GM21528 (cell line): ENCODE data around the gene GGN.
"Not testable (repeated sequence)": the region's sequence is repeated elsewhere in the genome, so short reads cannot be mapped to it uniquely, and the experiment has no call there.

ENCODE experiments used
- ATAC-seq: cut with Tn5 transposase; IDR thresholded peaks from one replicate; pipeline ENCODE4 v1.9.1; 2021; ENCODE audit warnings: mild to moderate bottlenecking, moderate library complexity; ENCODE audit not compliant: unreplicated experiment, low FRiP score

The GGN gene

DNA sequence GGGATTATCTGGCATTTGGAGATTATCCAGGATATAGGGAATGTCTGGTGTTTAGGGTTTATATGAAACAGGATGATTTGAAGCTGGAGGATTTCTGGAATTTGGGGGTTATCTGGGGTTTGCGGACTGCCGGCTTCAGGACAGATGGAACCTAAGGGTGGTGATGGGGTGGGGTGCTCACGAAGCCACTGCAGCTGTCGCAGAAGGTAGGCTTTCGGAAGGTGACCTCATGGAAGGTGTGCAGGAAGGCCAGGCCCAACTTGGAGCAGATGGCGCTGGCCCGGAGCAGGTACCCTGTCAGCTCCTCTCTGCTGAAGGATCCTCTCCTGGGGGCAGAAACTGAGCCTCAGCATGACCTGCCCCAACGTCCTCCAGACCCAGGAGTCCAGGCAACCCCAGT lies 24.7 kb upstream of the GGN start:
- ATAC-seq = no peak

DNA sequence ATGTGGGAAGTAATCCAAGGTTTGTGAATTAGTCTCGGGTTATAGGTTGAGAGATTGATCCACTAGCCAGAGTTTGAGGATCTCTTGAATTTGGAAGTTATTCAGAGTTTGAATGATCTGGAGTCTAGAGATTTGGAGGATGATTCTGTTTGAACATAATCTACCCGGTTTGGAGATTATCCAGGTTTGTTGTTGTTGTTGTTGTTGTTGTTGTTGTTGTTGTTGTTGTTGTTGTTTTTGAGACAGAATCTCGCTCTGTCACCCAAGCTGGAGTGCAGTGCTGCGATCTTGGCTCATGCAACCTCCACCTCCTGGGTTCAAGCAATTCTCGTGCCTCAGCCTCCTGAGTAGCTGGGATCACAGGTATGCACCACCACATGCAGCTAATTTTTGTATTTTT lies 24.1 kb upstream of the GGN start:
- not testable (repeated sequence) for ATAC-seq

DNA sequence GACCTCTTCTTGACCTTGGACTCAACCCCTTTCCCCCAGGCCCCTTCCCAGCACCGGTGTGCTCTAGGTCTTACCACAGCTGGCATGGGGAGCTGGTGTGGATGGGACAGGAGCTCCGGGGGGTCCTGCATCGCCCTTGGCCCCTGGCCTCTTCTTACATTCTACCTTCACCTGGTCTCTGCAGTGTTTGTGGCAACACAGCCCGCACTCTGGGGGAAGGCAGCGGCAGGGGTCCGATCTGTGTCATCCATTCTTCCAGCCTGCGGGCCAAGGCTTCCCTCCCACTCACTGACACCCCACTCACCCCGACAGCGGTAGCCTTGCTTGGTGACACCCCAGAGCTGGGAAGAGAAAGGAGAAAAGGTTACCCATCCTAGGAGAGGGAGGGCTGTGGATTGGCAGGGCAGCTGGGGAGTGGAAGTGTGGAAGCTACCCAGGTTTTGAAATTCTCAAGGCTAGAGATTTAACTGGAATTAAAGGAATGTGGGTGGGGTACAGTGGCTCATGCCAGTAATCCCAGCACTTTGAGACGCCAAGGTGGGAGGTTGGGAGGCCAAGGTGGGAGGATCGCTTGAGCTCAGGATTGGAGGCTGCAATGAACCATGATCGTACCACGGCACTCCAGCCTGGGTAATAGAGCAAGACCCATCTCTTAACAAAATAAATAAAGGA lies 23.3 kb upstream of the GGN start:
- ATAC-seq = no peak

DNA sequence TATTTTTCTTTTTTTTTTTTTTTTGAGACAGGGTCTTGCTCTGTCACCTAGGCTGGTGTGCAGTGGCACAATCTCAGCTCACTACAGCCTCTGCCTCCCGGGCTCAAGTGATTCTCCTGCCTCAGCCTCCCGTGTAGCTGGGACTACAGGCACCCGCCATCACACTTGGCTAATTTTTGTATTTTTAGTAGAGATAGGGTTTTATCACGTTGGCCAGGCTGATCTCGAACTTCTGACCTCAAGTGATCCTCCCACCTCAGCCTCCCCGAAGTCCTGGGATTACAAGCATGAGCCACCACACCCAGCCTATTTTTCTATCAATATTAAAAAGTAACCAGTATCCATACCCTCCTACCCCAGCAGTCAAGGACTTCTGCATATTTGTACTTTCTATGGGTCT lies 22.6 kb upstream of the GGN start:
- ATAC-seq = not testable (repeated sequence)

DNA sequence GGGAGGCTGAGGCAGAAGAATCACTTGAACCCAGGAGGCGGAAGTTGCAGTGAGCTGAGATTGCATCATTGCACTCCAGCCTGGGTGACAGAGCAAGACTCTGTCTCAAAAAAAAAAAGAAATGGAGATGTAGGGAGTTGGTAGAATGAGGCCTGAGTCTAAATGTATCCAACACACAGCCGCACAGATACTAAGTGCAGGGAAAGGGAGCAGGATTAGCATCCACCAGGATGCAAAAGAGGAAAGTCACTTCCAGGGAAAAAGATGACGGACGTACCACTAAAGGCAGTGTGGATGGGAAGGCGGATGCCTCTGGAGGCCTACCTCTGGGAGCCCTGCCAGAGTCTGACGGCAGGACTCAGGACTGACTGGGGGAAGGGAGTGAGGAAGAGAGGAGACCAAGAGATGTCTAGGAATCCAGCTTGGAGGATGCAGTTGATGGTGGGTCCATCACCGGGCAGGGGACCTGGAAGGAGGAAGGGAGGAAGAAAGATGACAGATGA lies 21.8 kb upstream of the GGN start:
- no peak for ATAC-seq

DNA sequence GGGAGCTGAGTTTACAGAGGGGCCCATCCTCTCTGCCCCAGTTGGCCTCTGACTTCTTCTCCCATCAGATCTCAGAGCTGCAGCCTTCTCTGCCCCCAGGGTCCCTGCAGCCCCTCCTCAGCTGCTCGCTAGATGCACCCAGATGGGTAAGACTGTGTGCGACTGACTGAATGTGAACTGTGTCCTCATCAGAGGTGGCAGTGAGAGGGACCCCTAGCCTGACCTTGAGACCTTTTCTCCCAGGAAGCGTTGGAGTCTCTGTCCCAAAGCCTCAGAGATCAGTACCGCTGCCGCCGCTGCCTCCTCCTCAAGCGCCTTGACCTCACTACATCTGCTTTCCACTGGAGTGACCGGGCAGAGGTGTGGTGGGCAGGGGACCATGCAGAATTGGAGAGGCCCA lies 17.4 kb upstream of the GGN start:
- ATAC-seq = no peak

DNA sequence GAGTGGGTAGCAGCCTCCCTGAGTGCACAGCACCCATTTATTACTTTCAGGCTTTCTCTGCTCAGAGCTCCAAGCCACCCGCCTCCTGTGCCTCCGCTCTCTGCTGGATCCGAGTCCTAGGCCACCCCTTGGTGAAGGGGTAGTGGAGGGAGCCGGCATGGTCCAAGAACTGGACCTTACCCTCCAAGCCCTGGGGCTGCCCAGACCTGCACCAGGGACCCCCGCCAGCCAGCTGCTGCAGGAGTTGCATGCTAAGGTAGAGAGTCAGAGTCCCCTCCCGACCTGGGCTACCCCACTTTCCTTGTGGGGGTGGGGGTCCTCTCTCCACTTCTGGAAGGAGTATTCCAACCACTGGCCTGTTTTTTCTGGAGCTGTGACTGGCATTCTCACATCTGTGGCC lies 17.0 kb upstream of the GGN start:
- no peak for ATAC-seq

DNA sequence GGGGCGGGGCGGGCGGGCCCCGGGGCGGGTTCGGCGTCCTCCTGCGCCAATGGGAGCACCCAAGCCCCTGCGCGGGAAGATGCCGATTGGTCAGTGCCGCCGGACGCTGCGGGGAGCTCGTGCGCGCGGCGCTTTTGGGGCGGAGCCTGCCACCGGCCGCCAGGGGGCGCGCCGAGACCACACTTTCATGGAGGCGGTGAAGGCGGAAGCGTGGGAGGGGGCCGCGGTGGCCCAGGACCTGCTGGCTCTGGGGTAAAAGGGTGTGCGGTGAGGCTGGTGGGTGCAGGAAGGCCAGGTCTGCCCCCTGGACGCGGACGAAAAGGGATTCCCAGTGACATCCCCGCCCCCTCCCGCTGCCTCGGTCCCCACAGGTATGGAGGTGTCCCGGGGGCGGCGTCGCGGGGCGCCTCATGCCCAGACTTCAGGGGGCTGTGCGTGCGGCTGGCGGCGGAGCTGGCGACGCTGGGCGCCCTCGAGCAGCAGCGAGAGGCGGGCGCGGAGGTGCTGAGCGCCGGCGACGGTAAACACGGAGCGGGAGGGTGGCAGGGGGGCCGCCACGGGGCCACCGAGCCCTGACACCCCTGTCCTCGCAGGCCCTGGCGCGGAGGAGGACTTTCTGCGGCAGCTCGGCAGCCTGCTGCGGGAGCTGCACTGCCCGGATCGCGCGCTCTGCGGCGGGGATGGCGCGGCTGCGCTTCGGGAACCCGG lies 15.3 kb upstream of the GGN start, which contains the start of gene FAM98C:
Gene FAM98C, plus strand, starts transcription at position 127 of the 708 bp plus-strand sequence. Its CDS starts 61 bp downstream, at position 188.
- ATAC-seq = peak; percentile 78

DNA sequence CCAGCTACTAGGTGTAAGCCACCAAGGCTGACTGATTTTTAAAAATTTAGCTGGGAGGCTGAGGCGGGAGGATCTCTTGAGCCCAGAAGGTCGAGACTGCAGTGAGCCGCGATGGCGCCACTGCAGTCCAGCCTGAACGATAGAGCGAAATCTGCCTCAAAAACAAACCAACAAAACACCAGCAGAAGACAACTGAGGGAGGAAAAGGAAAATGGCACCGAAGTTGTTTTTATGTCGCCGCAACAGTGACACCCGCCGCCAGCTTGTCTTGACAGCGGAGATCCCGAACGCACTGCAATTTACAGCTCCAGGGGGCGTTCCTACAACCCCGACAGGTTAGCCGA lies 14.8 kb upstream of the GGN start:
- no peak for ATAC-seq

DNA sequence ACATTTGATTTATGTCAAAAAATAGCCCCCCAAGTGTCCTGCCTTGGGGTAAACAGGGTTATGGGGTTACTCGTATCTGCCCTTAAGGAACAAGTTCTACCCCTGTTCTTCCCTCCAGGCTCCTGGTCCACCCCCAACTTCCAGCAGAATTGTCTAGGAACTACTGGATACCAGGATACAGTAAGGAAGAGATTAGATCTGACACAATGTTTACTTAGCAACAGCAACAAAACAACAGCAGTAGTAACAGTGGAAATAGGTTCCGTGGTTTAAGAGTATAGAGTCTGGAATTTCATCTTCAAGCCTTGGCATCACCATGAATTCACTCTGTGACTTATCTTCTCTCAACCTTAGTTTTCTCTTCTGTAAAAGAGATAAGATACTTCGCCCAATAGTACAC lies 13.3 kb upstream of the GGN start:
- no peak for ATAC-seq

DNA sequence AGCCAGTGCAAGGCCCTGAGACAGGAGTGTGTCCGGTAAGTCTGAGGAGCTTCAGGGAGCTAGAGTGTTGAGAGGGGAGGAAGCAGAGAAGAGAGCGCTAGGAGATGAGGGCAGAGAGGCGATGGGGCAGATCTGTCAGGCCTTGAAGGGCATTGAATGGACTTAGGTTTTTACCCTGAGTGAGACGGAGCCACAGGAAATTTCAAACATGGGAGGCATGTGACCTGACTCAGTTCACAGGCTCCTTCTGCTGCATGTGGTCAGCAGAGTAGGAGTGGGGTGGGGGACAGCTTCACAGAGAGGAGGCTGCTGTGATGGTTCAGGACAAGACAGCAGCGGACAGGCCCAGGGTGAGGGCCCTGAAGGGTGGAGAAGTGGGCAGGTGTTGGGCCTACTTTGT lies 12.5 kb upstream of the GGN start:
- ATAC-seq = no peak

DNA sequence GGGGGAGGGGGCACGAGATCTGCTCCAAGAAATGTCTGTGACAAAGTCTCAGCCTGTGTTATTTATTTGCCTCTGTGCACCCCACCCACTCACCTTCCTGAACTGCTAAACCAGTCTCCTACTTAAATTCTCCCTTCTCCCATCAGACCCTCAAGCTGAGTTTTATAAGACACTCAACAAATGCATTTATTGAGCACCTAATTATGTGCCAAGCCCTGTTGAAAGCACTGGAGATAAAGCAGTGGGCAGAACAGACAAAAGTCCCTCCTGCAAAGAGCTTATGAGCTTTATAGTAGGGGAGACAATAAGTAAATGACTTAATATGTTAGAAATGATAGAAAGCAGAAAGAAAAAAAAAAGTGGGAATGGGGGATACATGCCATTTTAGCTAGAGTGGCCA lies 11.7 kb upstream of the GGN start:
- no peak for ATAC-seq

DNA sequence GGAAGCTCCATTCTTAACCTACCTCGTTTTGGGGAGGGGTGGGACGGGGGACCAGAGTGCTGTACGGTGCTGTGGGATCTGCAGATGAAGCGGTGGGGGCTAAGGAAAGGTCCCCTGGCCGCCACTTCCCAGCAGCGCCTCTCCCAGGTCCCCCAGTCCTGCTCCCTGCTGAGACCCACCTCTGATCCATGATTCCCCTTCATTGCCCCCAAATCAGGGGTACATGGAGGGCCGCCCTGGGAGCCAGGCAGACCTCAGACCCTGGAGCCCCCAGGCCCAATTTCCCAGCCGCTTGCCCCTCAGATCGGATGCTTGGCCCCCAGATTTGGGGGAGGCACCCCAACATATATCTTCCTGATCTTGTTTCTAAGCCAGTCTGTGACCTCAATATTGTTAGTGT lies 11.2 kb upstream of the GGN start:
- no peak for ATAC-seq

DNA sequence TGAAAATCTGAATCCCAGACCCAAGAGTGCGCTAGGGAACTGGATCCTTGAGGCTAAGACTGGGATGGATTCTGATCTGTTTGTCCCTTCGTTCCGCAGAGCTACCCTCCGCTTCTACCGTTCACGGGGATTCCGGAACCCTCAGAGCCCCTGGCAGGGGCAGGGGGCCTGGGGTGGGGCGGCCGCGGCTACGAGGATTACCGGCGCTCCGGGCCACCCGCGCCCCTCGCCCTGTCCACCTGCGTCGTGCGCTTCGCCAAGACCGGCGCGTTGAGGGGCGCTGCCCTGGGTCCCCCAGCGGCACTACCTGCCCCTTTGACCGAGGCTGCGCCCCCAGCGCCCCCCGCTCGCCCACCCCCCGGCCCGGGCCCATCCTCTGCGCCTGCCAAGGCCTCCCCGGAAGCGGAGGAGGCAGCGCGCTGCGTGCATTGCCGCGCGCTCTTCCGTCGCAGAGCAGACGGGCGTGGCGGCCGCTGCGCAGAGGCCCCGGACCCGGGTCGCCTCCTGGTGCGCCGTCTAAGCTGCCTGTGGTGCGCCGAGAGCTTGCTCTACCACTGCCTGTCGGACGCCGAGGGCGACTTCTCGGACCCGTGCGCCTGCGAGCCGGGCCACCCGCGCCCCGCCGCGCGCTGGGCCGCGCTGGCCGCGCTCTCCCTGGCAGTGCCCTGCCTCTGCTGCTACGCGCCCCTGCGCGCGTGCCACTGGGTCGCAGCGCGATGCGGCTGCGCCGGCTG lies 7.7 kb upstream of the GGN start:
- ATAC-seq = no peak

DNA sequence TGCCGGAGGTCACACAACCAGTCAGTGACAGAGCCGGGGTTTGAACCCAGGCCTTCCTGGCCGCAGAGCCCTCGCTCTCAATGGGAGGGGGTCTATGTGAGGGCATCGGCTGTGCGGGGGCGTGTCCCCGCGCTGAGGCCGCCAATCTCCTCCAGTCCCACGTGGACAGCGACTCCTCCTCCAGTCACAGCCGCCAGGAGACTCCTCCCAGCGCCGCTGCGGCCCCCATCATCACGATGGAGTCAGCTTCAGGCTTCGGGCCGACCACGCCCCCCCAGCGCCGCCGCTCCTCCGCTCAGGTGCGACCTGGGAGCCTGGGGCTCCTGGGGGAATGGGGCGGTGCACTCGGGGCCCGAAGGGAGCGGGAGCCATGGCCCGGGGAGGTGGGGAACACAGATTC lies 6.7 kb upstream of the GGN start:
- ATAC-seq = no peak

DNA sequence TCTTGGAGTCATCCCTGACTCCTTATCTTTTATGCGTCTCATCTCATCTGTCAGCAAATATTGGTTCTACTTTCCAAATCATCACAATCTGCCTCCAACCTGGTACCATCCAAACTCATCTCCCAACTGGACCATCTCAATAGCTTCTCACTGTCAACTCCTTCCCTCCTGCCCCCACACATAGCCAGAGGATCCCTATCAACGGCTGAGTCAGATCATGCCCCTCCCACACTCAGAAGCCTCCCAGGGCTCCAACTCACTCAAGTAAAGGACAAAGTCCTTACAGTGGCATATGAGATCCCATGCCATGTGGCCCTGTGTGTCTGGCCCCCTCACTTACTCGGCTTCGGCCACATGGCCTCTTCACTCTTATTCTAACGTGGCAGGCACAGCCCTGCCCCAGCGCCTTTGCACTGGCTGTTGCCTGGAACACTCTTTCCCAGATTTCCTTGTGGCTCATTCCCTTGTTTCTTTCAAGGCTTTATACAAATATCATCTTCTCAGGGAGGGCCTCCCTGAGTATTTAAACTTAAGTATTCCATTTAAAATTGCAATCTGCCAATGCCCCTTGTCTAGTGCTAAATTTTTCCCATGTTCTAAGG lies 5.0 kb upstream of the GGN start:
- no peak for ATAC-seq

DNA sequence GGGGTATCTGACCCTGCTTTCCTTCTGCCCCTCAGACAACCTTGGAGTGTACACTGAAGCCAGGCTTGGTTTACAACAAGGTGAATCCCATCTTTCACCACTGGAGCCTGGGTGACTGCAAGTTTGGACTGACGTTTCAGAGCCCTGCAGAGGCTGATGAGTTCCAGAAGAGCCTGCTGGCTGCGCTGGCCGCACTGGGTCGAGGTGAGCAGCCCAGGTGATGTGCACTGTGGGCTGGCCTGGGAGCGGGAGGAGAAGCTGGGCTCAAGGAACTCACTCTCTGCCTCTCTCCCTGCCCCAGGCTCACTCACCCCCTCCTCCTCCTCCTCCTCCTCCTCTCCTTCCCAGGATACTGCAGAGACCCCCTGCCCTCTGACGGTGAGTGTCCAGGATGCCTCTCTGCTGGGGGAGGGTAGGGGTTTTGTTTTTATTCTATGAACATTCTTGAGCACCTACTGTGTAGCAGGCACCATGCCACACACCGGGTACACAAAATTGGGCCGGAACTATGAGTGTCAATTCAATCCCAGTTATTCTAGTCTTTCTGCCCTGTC lies 4.2 kb upstream of the GGN start:
- ATAC-seq = no peak

DNA sequence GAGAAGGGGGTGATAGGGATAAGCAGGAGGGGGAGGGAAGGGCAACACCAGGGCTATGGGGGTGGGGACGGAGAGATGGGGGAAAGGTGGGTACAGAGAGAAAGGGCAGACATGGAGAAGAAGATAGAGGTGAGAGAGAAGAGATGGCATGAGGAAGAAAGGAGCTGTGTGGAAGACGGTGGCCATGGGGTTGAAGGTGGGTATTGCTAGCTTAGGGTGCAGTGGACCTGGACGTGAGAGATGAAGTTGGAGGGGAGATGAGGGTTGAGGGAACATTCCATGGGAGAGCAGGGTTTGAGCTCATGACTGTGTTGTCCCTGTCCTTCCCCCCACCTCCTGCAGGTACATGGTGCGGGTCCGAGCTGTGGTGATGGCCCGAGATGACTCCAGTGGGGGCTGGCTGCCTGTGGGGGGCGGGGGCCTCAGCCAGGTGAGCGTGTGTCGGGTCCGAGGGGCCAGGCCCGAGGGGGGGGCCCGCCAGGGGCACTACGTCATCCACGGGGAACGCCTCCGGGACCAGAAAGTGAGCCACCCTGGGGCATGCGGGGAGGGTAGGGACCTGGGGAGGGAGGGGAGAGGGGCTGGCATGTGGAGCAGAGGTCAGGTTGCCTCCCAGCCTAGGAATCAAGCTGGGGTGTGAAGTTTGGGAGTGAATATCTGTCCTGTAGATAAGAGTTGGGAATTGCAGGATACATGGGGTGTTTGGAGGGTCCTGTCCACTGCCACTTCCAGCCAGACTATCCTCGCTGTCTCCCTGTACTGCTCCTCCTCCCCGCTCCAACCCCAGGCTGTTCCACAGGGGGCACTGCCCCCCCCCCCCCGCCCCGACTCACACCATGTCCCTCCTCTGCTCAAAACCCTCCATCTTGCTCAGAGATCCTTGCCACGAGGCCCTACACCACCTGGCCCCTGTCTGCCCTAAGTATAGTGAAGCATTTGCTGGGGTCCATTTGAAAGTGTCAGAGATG lies 2.4 kb upstream of the GGN start:
- no peak for ATAC-seq

DNA sequence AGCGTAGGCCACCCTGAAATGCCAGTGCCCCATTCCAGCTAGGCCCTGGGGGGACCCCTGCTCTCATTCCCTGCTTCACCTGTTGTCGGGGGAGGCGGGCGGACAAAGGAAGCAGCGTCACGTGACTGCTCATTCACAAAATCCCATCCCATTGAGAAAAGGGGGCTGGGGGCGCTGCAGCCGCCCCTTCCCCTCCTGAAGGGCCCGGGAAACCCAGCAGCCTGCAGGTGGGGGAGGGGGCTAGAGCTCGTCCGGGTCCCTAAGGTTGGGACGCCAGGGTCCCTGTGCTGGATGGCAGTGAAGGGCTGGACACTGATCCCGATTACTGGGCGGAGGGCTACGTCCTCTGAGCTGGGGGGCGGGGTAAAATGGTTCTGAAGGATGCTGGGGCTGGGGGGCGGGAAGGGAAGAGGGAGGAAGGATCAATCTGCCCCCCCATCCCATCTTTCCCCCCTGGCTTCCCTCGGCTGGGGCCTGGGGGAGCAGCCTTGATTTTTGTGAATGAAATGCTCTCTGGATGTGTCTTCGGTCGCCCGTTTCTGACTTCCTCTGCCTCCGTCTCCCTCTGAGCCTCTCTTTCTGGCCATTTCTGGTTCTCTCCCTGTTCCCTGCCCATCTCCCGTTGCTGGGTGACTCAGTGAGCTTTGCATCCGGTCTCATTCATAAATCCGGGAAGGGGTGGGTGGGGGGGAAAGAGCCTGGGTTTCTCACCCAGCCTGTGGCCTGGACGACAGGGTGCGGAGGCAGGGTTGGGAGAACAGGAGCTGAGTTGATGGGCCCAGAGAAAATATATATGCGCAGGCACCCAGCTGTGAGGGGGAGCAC lies 1.5 kb upstream of the GGN start:
- ATAC-seq = no peak
